Activated CD8-positive, alpha-beta T cell treated with anti-CD3 and anti-CD28 coated beads, Interleukin-2, amount 10 ng/mL, durations not matched to agents 7 days and 5 days (primary cell): ENCODE measurements around the gene GRIK1. TPM values are rescaled to one million over a fixed set of nuclear protein-coding genes. Genes with fewer than 3 reads are reported as not detected.

Source experiments
- ATAC-seq: fragments of 150-1000 bp; cut with Tn5 transposase; one replicate; pipeline ENCODE4 v1.10.0; 2021; ENCODE audit warnings: moderate library complexity
- CTCF ChIA-PET: fragments of 350-600 bp; sonication (Branson Sonifier 250); formaldehyde crosslinking; loops from one replicate; lab custom pipeline; 2021; ENCODE audit warnings: antibody characterized with exemption; lab: Charles Lee
- POLR2A ChIA-PET: fragments of 350-600 bp; sonication (Branson Sonifier 250); formaldehyde crosslinking; loops from one replicate; lab custom pipeline; 2021; ENCODE audit warnings: antibody characterized with exemption; lab: Charles Lee
- DNase-seq: peaks from one replicate; pipeline ENCODE4 v3.0.0-alpha.2; 2020
- H3K27ac Mint-ChIP-seq: one replicate; pipeline ENCODE4 v1.8.0; 2021; ENCODE audit warnings: mild to moderate bottlenecking, mixed read lengths
- H3K27me3 Mint-ChIP-seq: one replicate; pipeline ENCODE4 v1.8.0; 2021; ENCODE audit warnings: low read depth, mixed read lengths
- H3K36me3 Mint-ChIP-seq: one replicate; pipeline ENCODE4 v1.8.0; 2021; ENCODE audit warnings: low read depth, mixed read lengths
- H3K4me1 Mint-ChIP-seq: one replicate; pipeline ENCODE4 v1.8.0; 2021; ENCODE audit warnings: low read depth, mixed read lengths
- H3K4me3 Mint-ChIP-seq: one replicate; pipeline ENCODE4 v1.8.0; 2021; ENCODE audit warnings: mild to moderate bottlenecking, mixed read lengths
- H3K9me3 Mint-ChIP-seq: one replicate; pipeline ENCODE4 v1.8.0; 2022; ENCODE audit warnings: mixed read lengths; ENCODE audit not compliant: insufficient read depth
- total RNA-seq, 2 experiments: library from RNA; stranded (reverse); gene quantifications; one replicate each; pipeline ENCODE4 v1.2.3, GENCODE V29; 2021

GRIK1 gene
- total RNA-seq, 2 experiments from 2014 or later = not detected

GRCh38 chr21:29557931-29558725 is 381.7 kb downstream of the GRIK1 start:
- ChIA-PET POLR2A (no interaction called here), CTCF (no interaction called here)
- no peak overlapping the region for H3K27ac Mint-ChIP-seq
- no peaks in the 10 kb centered on the region for H3K27me3 Mint-ChIP-seq
- H3K9me3 Mint-ChIP-seq = no peaks in the 10 kb centered on the region
- no peak for ATAC-seq
- H3K36me3 Mint-ChIP-seq = no peaks in the 10 kb centered on the region
- H3K4me1 Mint-ChIP-seq = no peaks in the 10 kb centered on the region
- no peak overlapping the region for H3K4me3 Mint-ChIP-seq
- DNase-seq = no peak

- no peaks in the 10 kb centered on the region for H3K4me1 Mint-ChIP-seq
- H3K27ac Mint-ChIP-seq = no peak overlapping the region
- ATAC-seq = no peak
- H3K36me3 Mint-ChIP-seq = no peaks in the 10 kb centered on the region
- H3K4me3 Mint-ChIP-seq = no peak overlapping the region
- no peaks in the 10 kb centered on the region for H3K9me3 Mint-ChIP-seq
- POLR2A ChIA-PET = no interaction called here
- H3K27me3 Mint-ChIP-seq = no peaks in the 10 kb centered on the region
- CTCF ChIA-PET = no interaction called here
- no peak for DNase-seq
These were observed 382.6 kb downstream of the GRIK1 start for GRCh38 chr21:29557200-29557599.

DNA sequence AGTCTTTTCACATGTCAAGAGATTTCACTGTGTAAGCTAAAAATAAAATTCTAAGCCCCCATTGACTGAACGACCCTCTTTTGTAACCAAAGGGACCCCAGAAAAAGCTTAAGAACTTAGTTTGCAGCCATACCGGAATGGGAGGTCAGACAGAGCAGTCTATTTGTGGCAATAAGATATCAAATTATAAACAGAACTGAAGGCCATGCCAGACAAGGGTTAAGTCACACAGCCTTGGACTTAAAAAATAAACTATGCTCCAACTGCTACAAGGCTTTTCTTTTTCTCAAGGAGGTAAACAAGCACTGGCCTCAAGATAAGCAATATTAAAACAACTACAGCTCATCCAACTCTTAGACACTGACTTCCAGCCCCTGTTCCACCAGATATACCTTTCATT is 384.2 kb downstream of the GRIK1 start:
- no peak for ATAC-seq

GRCh38 chr21:29550205-29550604 is 389.6 kb downstream of the GRIK1 start:
- H3K4me1 Mint-ChIP-seq = no peaks in the 10 kb centered on the region
- H3K27me3 Mint-ChIP-seq = no peaks in the 10 kb centered on the region
- no peak for DNase-seq
- ChIA-PET CTCF (no interaction called here), POLR2A (no interaction called here)
- no peak overlapping the region for H3K27ac Mint-ChIP-seq
- no peaks in the 10 kb centered on the region for H3K36me3 Mint-ChIP-seq
- H3K9me3 Mint-ChIP-seq = no peaks in the 10 kb centered on the region
- no peak for ATAC-seq
- H3K4me3 Mint-ChIP-seq = no peak overlapping the region

More for the DNA sequence above, 384.2 kb downstream of the GRIK1 start:
- no peak for DNase-seq
- Mint-ChIP-seq H3K9me3 (no peaks in the 10 kb centered on the region), H3K4me1 (no peaks in the 10 kb centered on the region), H3K36me3 (no peaks in the 10 kb centered on the region), H3K27me3 (no peaks in the 10 kb centered on the region), H3K4me3 (no peak overlapping the region), H3K27ac (no peak overlapping the region)
- ChIA-PET POLR2A (no interaction called here), CTCF (no interaction called here)

- DNase-seq (no peak), ATAC-seq (no peak)
- no peaks in the 10 kb centered on the region for H3K27me3 Mint-ChIP-seq
- CTCF ChIA-PET = no interaction called here
- no peaks in the 10 kb centered on the region for H3K9me3 Mint-ChIP-seq
- no peaks in the 10 kb centered on the region for H3K4me1 Mint-ChIP-seq
- POLR2A ChIA-PET = no interaction called here
- no peak overlapping the region for H3K4me3 Mint-ChIP-seq
- H3K36me3 Mint-ChIP-seq = no peaks in the 10 kb centered on the region
- no peak overlapping the region for H3K27ac Mint-ChIP-seq
These were observed 390.2 kb downstream of the GRIK1 start for GRCh38 chr21:29549614-29550013.

DNA sequence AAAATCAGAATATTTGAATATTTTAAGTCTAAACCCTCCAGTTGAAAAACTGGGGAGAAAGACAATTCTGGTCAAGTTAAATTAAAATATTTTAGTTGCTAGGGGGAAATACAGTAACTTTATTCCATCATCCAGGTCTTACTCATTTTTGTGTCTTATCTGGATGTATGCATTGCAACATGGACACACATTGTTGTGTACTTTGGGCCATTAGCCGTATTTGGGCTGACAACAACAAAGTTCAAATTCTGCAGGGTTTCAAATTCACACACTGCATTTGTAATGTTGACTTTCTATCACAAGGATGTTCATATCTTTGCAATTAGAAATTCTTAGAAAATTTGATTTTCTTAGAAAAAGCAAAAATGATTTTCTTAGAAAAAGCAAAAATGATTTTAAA is 391.8 kb downstream of the GRIK1 start:
- Mint-ChIP-seq H3K4me1 (no peaks in the 10 kb centered on the region), H3K9me3 (no peaks in the 10 kb centered on the region), H3K27ac (no peak overlapping the region), H3K36me3 (no peaks in the 10 kb centered on the region), H3K4me3 (no peak overlapping the region), H3K27me3 (no peaks in the 10 kb centered on the region)
- DNase-seq (no peak), ATAC-seq (no peak)
- ChIA-PET POLR2A (no interaction called here), CTCF (no interaction called here)

- ChIA-PET POLR2A (no interaction called here), CTCF (no interaction called here)
- no peak for ATAC-seq
- Mint-ChIP-seq H3K36me3 (no peaks in the 10 kb centered on the region), H3K27me3 (no peaks in the 10 kb centered on the region), H3K27ac (no peak overlapping the region), H3K4me1 (no peaks in the 10 kb centered on the region), H3K9me3 (no peaks in the 10 kb centered on the region), H3K4me3 (no peak overlapping the region)
- no peak for DNase-seq
These were observed 393.7 kb downstream of the GRIK1 start for GRCh38 chr21:29546071-29546470.

DNA sequence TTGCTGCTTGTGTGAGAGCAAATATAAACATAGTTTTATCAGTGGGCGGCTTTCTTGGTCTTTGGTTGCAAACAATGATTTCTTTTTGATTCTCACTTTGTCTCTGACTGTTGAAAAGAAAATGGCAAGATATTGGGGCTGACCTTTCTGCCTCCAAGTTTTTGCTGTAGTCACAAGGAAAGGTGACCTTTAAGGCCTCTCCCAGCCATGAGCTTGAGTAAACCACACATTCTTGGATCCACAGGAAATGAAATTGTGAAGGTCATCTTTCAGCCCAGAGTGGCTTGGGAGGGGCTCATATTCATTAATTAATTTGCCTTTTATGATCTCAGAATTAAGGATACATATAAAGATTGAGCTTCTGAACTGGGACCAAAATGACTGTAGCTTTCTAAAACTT is 399.5 kb downstream of the GRIK1 start:
- Mint-ChIP-seq H3K36me3 (no peaks in the 10 kb centered on the region), H3K27ac (no peak overlapping the region), H3K4me3 (no peak overlapping the region), H3K9me3 (no peaks in the 10 kb centered on the region), H3K27me3 (no peaks in the 10 kb centered on the region), H3K4me1 (no peaks in the 10 kb centered on the region)
- ChIA-PET POLR2A (no interaction called here), CTCF (interaction anchor here (0.8 kb wide), 1 partner anchor 64 kb away, joined by 3 read pairs; no protein-coding TSS in a partner anchor)
- ATAC-seq = no peak
- no peak for DNase-seq

GRCh38 chr21:29538115-29538514 is 401.7 kb downstream of the GRIK1 start:
- no peaks in the 10 kb centered on the region for H3K27me3 Mint-ChIP-seq
- H3K36me3 Mint-ChIP-seq = no peaks in the 10 kb centered on the region
- H3K9me3 Mint-ChIP-seq = no peaks in the 10 kb centered on the region
- ATAC-seq (no peak), DNase-seq (no peak)
- H3K4me3 Mint-ChIP-seq = no peak overlapping the region
- no peak overlapping the region for H3K27ac Mint-ChIP-seq
- POLR2A ChIA-PET = no interaction called here
- H3K4me1 Mint-ChIP-seq = no peaks in the 10 kb centered on the region
- CTCF ChIA-PET = no interaction called here

- no peak overlapping the region for H3K27ac Mint-ChIP-seq
- no peak overlapping the region for H3K4me3 Mint-ChIP-seq
- no peaks in the 10 kb centered on the region for H3K9me3 Mint-ChIP-seq
- ChIA-PET POLR2A (no interaction called here), CTCF (no interaction called here)
- H3K36me3 Mint-ChIP-seq = no peaks in the 10 kb centered on the region
- ATAC-seq = no peak
- no peaks in the 10 kb centered on the region for H3K4me1 Mint-ChIP-seq
- no peak for DNase-seq
- H3K27me3 Mint-ChIP-seq = no peaks in the 10 kb centered on the region
These were observed 405.3 kb downstream of the GRIK1 start for GRCh38 chr21:29534448-29534847.

DNA sequence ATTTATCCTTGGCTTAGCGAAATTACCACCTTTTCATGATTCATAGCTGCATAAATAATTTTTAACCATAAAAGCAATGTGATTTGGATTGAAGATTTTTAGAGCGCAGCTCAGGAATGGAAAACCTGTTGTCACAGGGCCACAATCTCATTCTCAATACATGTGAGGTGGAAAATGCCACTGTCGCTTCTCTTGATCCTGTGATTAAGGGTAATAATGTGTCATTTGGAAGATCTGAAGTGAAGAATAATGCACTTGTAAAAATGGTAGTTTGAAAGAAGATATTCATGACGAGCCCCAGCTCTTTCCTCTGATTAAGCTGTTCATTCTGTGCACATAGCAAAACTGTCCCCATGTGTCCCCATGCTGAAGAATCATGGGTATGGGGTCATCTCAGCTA is 410.7 kb downstream of the GRIK1 start:
- ATAC-seq (no peak), DNase-seq (no peak)
- peaks cover 14% of the 10 kb centered on the region for H3K9me3 Mint-ChIP-seq
- no peak overlapping the region for H3K4me3 Mint-ChIP-seq
- CTCF ChIA-PET = no interaction called here
- H3K4me1 Mint-ChIP-seq = no peaks in the 10 kb centered on the region
- POLR2A ChIA-PET = no interaction called here
- H3K27ac Mint-ChIP-seq = no peak overlapping the region
- H3K36me3 Mint-ChIP-seq = peaks cover 3% of the 10 kb centered on the region
- no peaks in the 10 kb centered on the region for H3K27me3 Mint-ChIP-seq

DNA sequence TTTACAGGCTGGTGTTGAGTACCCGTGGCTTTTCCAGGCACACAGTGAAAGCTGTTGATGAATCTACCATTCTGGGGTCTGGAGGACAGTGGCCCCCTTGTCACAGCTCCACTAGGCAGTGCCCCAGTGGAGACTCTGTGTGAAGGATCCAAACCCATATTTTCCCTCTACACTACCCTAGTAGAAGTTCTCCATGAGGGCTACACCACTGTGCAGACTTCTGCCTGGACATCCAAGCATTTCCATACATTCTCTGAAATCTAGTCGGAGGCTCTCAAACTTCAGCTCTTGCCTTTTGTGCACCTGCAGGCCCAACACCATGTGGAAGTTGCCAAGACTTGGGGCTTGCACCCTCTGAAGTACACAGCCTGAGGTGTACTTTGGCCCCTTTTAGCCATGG is 413.3 kb downstream of the GRIK1 start:
- DNase-seq (no peak), ATAC-seq (no peak)
- Mint-ChIP-seq H3K27ac (no peak overlapping the region), H3K36me3 (peaks cover 3% of the 10 kb centered on the region), H3K4me1 (no peaks in the 10 kb centered on the region), H3K9me3 (peaks cover 19% of the 10 kb centered on the region), H3K27me3 (no peaks in the 10 kb centered on the region), H3K4me3 (no peak overlapping the region)
- ChIA-PET POLR2A (no interaction called here), CTCF (no interaction called here)

DNA sequence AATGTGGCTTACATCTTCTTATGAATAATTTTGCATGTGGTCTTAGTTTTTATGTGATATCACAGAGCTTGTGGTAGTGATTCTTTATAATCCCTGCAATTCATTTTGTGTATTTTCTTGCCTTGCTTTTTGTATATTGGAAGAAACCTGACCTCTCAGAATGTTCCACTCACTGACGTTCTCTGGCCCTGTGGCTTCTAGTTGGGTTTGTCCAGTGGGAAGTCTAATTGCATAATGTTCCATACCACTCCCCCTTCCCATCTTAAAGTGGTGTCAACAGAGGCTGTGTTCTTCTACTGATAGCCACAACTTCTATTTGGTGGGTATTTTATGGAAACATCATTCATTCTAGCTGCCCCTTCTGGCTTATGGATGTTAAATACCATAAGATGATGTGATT is 415.7 kb downstream of the GRIK1 start:
- ChIA-PET CTCF (no interaction called here), POLR2A (no interaction called here)
- no peak for ATAC-seq
- H3K36me3 Mint-ChIP-seq = peaks cover 3% of the 10 kb centered on the region
- no peaks in the 10 kb centered on the region for H3K4me1 Mint-ChIP-seq
- no peak for DNase-seq
- no peak overlapping the region for H3K27ac Mint-ChIP-seq
- H3K27me3 Mint-ChIP-seq = no peaks in the 10 kb centered on the region
- no peak overlapping the region for H3K4me3 Mint-ChIP-seq
- H3K9me3 Mint-ChIP-seq = peaks cover 19% of the 10 kb centered on the region
